A673 (cell line): ENCODE results near the gene DNM2. TPM values are rescaled to one million over a fixed set of nuclear protein-coding genes. Genes with fewer than 3 reads are reported as not detected.

Experiments used
- BruUV-seq: library from RNA; stranded (reverse); fragments of 400-500 nt; replicated peaks from 2 replicates; lab custom pipeline; 2021; lab: Mats Ljungman, UMichigan
- CTCF ChIA-PET: fragments of 300-600 bp; sonication (Branson Sonifier 250); formaldehyde crosslinking; loops from one replicate; lab custom pipeline; 2022; ENCODE audit warnings: antibody characterized with exemption; lab: Charles Lee
- POLR2A ChIA-PET: fragments of 300-600 bp; sonication (Branson Sonifier 250); formaldehyde crosslinking; loops from one replicate; lab custom pipeline; 2022; ENCODE audit warnings: antibody characterized with exemption; ENCODE audit not compliant: low non-redundant PET; lab: Charles Lee
- DNase-seq: peaks from one replicate; pipeline ENCODE4 v3.0.0-alpha.2; 2015; ENCODE audit warnings: low spot score
- H3K27ac ChIP-seq: fragments of 200-600 bp; sonication (generic); 2 replicates; pipeline ENCODE4 v1.5.1; 2016; ENCODE audit warnings: mixed run types, low read depth, mild to moderate bottlenecking, mixed read lengths, antibody characterized with exemption, low read length; ENCODE audit not compliant: poor library complexity, severe bottlenecking
- H3K27me3 ChIP-seq: fragments of 200-600 bp; sonication (generic); replicated peaks from 2 replicates; pipeline ENCODE4 v1.6.1; 2017; ENCODE audit warnings: mixed run types, low read depth, mild to moderate bottlenecking, mixed read lengths, antibody characterized with exemption, low read length; ENCODE audit not compliant: insufficient read depth, poor library complexity
- H3K36me3 ChIP-seq: fragments of 200-600 bp; sonication (generic); 2 replicates; pipeline ENCODE4 v1.6.1; 2016; ENCODE audit warnings: mixed run types, mild to moderate bottlenecking, mixed read lengths, antibody characterized with exemption, low read length; ENCODE audit not compliant: insufficient read depth, poor library complexity, severe bottlenecking
- H3K4me1 ChIP-seq: fragments of 200-600 bp; sonication (generic); 2 replicates; pipeline ENCODE4 v1.6.1; 2017; ENCODE audit warnings: mixed run types, mild to moderate bottlenecking, mixed read lengths, antibody characterized with exemption, low read length; ENCODE audit not compliant: insufficient read depth, poor library complexity, severe bottlenecking
- H3K4me3 ChIP-seq: fragments of 200-600 bp; sonication (generic); 2 replicates; pipeline ENCODE4 v1.5.1; 2016; ENCODE audit warnings: low read depth, mixed run types, mild to moderate bottlenecking, mixed read lengths, low read length; ENCODE audit not compliant: poor library complexity, severe bottlenecking
- H3K9me3 ChIP-seq: fragments of 200-600 bp; sonication (generic); 2 replicates; pipeline ENCODE4 v1.6.1; 2016; ENCODE audit warnings: mixed run types, low read depth, mild to moderate bottlenecking, mixed read lengths, antibody characterized with exemption, low read length; ENCODE audit not compliant: poor library complexity, severe bottlenecking
- CTCF ChIP-seq: fragments of 300-800, 200-600 bp; sonication (generic); conservative IDR thresholded peaks from 2 replicates; pipeline ENCODE4 v1.5.1; 2017; ENCODE audit warnings: low read depth, mild to moderate bottlenecking, antibody characterized with exemption, low read length, moderate library complexity, mixed read lengths
- EZH2 ChIP-seq: fragments of 200-600 bp; sonication (generic); IDR thresholded peaks from 2 replicates; pipeline ENCODE4 v1.6.1; 2017; ENCODE audit warnings: borderline replicate concordance, low read depth, mild to moderate bottlenecking, mixed read lengths, antibody characterized with exemption, low read length; ENCODE audit not compliant: poor library complexity, severe bottlenecking
- intact Hi-C: fragments of 100-400 bp; cut with micrococcal nuclease; formaldehyde crosslinking; loops from one replicate; pipeline ENCODE4 v1.10.0; 2022; ENCODE audit not compliant: unreplicated experiment
- total RNA-seq: library from RNA; stranded (reverse); gene quantifications from 2 replicates; pipeline ENCODE4 v1.2.3, GENCODE V29; 2021

The DNM2 gene
- total RNA-seq, 1 experiment from 2014 or later = 143 TPM

DNA sequence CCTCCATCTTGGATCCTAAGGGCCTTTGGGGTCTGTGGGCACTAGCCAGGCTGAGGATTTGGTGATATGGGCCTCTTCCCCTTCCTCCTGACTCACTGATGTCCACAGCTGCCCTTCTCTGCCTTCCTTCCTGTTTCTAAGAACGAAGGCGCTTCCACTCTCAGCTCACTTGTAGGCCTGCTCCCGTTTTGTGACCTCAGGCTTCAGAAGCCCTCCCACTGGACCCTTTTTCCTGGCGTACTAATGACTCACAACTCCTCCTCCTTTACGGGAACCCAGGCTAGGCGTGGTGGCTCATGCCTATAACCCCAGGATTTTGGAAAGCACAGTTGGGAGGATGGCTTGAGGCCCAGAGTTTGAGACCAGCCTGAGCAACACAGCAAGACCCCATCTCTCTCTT lies 62.5 kb downstream of the DNM2 start:
- H3K27me3 ChIP-seq = no peaks in the 10 kb centered on the region
- no peaks in the 10 kb centered on the region for H3K4me1 ChIP-seq
- H3K27ac ChIP-seq = no peak overlapping the region
- no peak for TF ChIP-seq EZH2
- no peak for TF ChIP-seq CTCF
- ChIA-PET CTCF (no interaction called here), POLR2A (no interaction called here)
- DNase-seq = no peak
- H3K4me3 ChIP-seq = no peak overlapping the region
- BruUV-seq = no TSS peak
- no peaks in the 10 kb centered on the region for H3K9me3 ChIP-seq
- intact Hi-C loops = no loop called here
- peaks cover 22% of the 10 kb centered on the region for H3K36me3 ChIP-seq

DNA sequence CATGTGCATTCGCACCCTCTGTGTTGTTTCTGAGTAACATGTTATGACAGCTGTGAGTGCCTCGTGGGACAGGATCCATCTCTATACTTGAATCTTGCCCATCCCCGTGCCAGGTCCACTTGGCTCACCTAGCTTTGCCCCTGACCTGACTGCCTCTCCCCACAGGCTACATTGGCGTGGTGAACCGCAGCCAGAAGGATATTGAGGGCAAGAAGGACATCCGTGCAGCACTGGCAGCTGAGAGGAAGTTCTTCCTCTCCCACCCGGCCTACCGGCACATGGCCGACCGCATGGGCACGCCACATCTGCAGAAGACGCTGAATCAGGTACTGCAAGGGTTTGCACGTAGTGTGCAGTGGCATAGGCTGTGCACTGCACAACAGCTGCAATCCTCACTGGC lies 64.9 kb downstream of the DNM2 start:
- DNase-seq = no peak
- Histone ChIP-seq H3K4me1 (no peaks in the 10 kb centered on the region), H3K27me3 (no peaks in the 10 kb centered on the region), H3K36me3 (peaks cover 37% of the 10 kb centered on the region), H3K9me3 (no peaks in the 10 kb centered on the region), H3K27ac (no peak overlapping the region), H3K4me3 (no peak overlapping the region)
- TF ChIP-seq EZH2 = no peak
- TF ChIP-seq CTCF = no peak
- BruUV-seq = no TSS peak
- intact Hi-C loops = no loop called here
- POLR2A ChIA-PET = no interaction called here
- CTCF ChIA-PET = interaction anchor here (0.5 kb wide), 1 partner anchor 83 kb away, joined by 3 read pairs; no protein-coding TSS in a partner anchor

DNA sequence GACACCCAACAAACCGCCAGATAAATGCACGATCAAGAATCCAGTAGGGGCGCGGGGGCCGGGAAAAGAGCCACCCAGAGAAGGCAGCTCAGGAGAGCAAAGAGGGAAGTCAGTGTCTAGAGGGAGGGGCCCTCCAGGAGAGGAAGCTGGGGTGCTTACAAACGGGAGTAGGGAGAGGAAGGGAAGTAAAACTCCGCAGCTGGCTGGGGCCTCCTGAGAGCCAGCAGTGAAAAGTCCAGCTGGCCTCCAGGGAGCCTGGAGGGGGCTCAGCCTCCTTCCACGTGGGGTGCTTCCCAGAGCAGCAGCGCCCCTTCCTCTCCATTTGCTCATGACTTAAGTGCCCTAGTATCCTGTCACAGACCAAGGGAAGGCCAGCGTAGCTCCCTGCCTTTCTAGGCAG lies 66.4 kb downstream of the DNM2 start:
- no peak for TF ChIP-seq CTCF
- TF ChIP-seq EZH2 = no peak
- BruUV-seq = no TSS peak
- ChIA-PET POLR2A (no interaction called here), CTCF (no interaction called here)
- Histone ChIP-seq H3K36me3 (peaks cover 37% of the 10 kb centered on the region), H3K9me3 (no peaks in the 10 kb centered on the region), H3K27ac (no peak overlapping the region), H3K4me1 (no peaks in the 10 kb centered on the region), H3K27me3 (no peaks in the 10 kb centered on the region), H3K4me3 (no peak overlapping the region)
- intact Hi-C loops = no loop called here
- DNase-seq = no peak
